HepG2 (cell line): ENCODE measurements around the gene PPP1R15B. TPM values are rescaled to one million over a fixed set of nuclear protein-coding genes. Genes with fewer than 3 reads are reported as not detected.

ENCODE experiments used
- BRD4 ChIP-seq: sonication (generic); formaldehyde crosslinking; IDR thresholded peaks from 2 replicates; pipeline ENCODE4 v1.4.0; 2020; ENCODE audit warnings: missing genetic modification reagents
- IKZF1 ChIP-seq: fragments of 450-650 bp; IDR thresholded peaks from 2 replicates; pipeline ENCODE4 v1.7.1; 2016
- ISX ChIP-seq: sonication (generic); formaldehyde crosslinking; conservative IDR thresholded peaks from 2 replicates; pipeline ENCODE4 v1.5.0; 2020; ENCODE audit warnings: missing genetic modification reagents
- NFYC ChIP-seq: IDR thresholded peaks from 2 replicates; pipeline ENCODE4 v1.6.1; 2016; ENCODE audit warnings: missing genetic modification reagents, missing compliant biosample characterization
- SAP130 ChIP-seq: IDR thresholded peaks from 2 replicates; pipeline ENCODE4 v1.6.1; 2016; ENCODE audit warnings: low read depth
- SKI ChIP-seq: fragments of 450-650 bp; IDR thresholded peaks from one replicate; pipeline ENCODE4 v1.6.1; 2018; ENCODE audit warnings: mild to moderate bottlenecking; ENCODE audit not compliant: partially characterized antibody
- SMYD3 ChIP-seq: sonication (generic); formaldehyde crosslinking; IDR thresholded peaks from 2 replicates; pipeline ENCODE4 v1.8.1; 2023; ENCODE audit warnings: mild to moderate bottlenecking, missing genetic modification reagents
- U2AF2 ChIP-seq: fragments of 200-400 bp; formaldehyde crosslinking; IDR thresholded peaks from 2 replicates; pipeline ENCODE4 v1.6.1; 2017; ENCODE audit warnings: low read depth, mild to moderate bottlenecking, low read length
- ZFP36 ChIP-seq: fragments of 150-350 bp; IDR thresholded peaks from 2 replicates; pipeline ENCODE4 v1.6.1; 2018; ENCODE audit warnings: borderline replicate concordance, low read length, low read depth; ENCODE audit not compliant: partially characterized antibody
- ZNF431 ChIP-seq: sonication (generic); formaldehyde crosslinking; IDR thresholded peaks from 2 replicates; pipeline ENCODE4 v1.9.0; 2022; ENCODE audit warnings: missing genetic modification reagents, low read depth, mild to moderate bottlenecking, borderline replicate concordance
- ZNF878 ChIP-seq: sonication (generic); formaldehyde crosslinking; IDR thresholded peaks from 2 replicates; pipeline ENCODE4 v1.8.1; 2023; ENCODE audit warnings: mild to moderate bottlenecking, missing genetic modification reagents, moderate library complexity
- polyA plus RNA-seq, 8 experiments: library from polyadenylated mRNA; depleted of rRNA in 3 of 8; stranded (reverse) in 7 of 8; unstranded in 1 of 8; fragments of >200 nt; fragmentation: Illumina TruSeq in 4 of 8; extraction: Trizol in 4 of 8; gene quantifications; 2 replicates each; pipeline versions ENCODE4 v1.2.1 to v1.2.3, GENCODE V29; 2011 to 2016; ENCODE audit warnings: low read depth in 4 of 8, missing spikeins in 1 of 8, mixed read lengths in 1 of 8; ENCODE audit not compliant: insufficient read depth in 1 of 8
- total RNA-seq, 5 experiments: library from RNA; depleted of rRNA; stranded (reverse); fragments of >200 nt; fragmentation: Illumina TruSeq; extraction: Trizol; gene quantifications; 2 replicates each; pipeline ENCODE4 v1.2.3, GENCODE V29; 2016; ENCODE audit warnings: low read depth in 1 of 5
- TF ChIP-seq, protein P1 (sequence below): sonication (generic); formaldehyde crosslinking; conservative IDR thresholded peaks from 2 replicates; pipeline ENCODE4 v1.8.0; 2022; ENCODE audit warnings: low read depth, missing genetic modification reagents
- TF ChIP-seq, protein P2 (sequence below): sonication (generic); formaldehyde crosslinking; IDR thresholded peaks from 2 replicates; pipeline ENCODE4 v1.4.0; 2020; ENCODE audit warnings: mild to moderate bottlenecking, missing genetic modification reagents
- TF ChIP-seq, protein P3 (sequence below): sonication (generic); formaldehyde crosslinking; IDR thresholded peaks from 2 replicates; pipeline ENCODE4 v1.5.0; 2020; ENCODE audit warnings: mild to moderate bottlenecking, missing genetic modification reagents
- TF ChIP-seq, protein P4 (sequence below): sonication (generic); formaldehyde crosslinking; IDR thresholded peaks from 2 replicates; pipeline ENCODE4 v1.4.0; 2020; ENCODE audit warnings: missing genetic modification reagents, borderline replicate concordance
- TF ChIP-seq, protein P5 (sequence below): sonication (generic); formaldehyde crosslinking; IDR thresholded peaks from 2 replicates; pipeline ENCODE4 v1.5.1; 2020; ENCODE audit warnings: mild to moderate bottlenecking, missing genetic modification reagents

Gene PPP1R15B
- total and polyA plus RNA-seq, 2 of the 13 experiments (the other 11 are each of a cell fraction or from before 2014, with no cell fraction given) = 13.4 to 23.8 TPM

DNA sequence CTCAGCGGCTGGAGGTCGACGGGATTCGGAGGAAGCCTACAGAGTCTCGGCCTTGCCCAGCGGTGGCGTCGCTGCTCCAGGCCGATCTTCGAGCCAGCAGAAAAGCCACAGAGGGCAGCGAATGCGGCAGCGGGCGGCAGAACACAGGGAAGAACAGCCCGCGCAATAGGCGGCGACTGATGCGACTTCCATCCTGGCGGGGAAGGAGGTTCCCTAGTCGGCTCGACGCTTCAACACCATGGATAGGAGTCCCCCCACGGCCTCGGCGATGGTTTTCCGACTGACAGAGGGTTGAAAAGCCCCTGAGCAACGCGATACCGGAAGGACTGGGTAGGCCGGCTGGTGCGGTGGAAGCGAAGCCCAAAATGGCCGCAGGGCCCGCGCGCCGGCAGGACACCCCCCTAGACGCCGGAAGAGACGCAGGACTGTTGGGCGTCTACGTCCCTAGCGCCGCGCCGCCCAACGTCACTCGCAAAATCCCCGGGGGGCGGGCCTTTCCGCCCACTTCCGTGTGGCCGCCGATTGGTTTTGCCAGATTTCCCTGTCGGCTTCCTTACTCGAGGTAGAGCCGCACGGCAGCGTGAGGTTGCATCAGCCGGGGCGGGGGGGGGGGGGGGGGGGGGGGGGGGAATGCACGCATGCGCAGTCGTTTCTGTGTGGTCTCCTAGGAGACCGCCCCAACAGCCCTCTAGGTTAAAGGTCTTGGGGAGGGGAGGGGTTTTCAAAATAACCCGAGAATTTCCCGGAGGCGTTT lies at the start of gene PPP1R15B (continued):
- peak; percentile 95 for TF ChIP-seq BRD4 (CRISPR knock-in tag)
- no peak for TF ChIP-seq ZFP36
- no peak for TF ChIP-seq ISX (CRISPR knock-in tag)
- TF ChIP-seq, protein P1, sequence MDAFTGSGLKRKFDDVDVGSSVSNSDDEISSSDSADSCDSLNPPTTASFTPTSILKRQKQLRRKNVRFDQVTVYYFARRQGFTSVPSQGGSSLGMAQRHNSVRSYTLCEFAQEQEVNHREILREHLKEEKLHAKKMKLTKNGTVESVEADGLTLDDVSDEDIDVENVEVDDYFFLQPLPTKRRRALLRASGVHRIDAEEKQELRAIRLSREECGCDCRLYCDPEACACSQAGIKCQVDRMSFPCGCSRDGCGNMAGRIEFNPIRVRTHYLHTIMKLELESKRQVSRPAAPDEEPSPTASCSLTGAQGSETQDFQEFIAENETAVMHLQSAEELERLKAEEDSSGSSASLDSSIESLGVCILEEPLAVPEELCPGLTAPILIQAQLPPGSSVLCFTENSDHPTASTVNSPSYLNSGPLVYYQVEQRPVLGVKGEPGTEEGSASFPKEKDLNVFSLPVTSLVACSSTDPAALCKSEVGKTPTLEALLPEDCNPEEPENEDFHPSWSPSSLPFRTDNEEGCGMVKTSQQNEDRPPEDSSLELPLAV (CRISPR knock-in tag) = no peak
- peak; percentile 69 for TF ChIP-seq NFYC
- TF ChIP-seq, protein P2, sequence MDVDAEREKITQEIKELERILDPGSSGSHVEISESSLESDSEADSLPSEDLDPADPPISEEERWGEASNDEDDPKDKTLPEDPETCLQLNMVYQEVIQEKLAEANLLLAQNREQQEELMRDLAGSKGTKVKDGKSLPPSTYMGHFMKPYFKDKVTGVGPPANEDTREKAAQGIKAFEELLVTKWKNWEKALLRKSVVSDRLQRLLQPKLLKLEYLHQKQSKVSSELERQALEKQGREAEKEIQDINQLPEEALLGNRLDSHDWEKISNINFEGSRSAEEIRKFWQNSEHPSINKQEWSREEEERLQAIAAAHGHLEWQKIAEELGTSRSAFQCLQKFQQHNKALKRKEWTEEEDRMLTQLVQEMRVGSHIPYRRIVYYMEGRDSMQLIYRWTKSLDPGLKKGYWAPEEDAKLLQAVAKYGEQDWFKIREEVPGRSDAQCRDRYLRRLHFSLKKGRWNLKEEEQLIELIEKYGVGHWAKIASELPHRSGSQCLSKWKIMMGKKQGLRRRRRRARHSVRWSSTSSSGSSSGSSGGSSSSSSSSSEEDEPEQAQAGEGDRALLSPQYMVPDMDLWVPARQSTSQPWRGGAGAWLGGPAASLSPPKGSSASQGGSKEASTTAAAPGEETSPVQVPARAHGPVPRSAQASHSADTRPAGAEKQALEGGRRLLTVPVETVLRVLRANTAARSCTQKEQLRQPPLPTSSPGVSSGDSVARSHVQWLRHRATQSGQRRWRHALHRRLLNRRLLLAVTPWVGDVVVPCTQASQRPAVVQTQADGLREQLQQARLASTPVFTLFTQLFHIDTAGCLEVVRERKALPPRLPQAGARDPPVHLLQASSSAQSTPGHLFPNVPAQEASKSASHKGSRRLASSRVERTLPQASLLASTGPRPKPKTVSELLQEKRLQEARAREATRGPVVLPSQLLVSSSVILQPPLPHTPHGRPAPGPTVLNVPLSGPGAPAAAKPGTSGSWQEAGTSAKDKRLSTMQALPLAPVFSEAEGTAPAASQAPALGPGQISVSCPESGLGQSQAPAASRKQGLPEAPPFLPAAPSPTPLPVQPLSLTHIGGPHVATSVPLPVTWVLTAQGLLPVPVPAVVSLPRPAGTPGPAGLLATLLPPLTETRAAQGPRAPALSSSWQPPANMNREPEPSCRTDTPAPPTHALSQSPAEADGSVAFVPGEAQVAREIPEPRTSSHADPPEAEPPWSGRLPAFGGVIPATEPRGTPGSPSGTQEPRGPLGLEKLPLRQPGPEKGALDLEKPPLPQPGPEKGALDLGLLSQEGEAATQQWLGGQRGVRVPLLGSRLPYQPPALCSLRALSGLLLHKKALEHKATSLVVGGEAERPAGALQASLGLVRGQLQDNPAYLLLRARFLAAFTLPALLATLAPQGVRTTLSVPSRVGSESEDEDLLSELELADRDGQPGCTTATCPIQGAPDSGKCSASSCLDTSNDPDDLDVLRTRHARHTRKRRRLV (CRISPR knock-in tag) = no peak
- TF ChIP-seq, protein P3, sequence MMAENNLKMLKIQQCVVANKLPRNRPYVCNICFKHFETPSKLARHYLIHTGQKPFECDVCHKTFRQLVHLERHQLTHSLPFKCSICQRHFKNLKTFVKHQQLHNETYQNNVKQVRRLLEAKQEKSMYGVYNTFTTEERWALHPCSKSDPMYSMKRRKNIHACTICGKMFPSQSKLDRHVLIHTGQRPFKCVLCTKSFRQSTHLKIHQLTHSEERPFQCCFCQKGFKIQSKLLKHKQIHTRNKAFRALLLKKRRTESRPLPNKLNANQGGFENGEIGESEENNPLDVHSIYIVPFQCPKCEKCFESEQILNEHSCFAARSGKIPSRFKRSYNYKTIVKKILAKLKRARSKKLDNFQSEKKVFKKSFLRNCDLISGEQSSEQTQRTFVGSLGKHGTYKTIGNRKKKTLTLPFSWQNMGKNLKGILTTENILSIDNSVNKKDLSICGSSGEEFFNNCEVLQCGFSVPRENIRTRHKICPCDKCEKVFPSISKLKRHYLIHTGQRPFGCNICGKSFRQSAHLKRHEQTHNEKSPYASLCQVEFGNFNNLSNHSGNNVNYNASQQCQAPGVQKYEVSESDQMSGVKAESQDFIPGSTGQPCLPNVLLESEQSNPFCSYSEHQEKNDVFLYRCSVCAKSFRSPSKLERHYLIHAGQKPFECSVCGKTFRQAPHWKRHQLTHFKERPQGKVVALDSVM (CRISPR knock-in tag) = no peak
- peak; percentile 63; the same call in 1 of the 2 replicates for TF ChIP-seq ZNF878 (CRISPR knock-in tag)
- TF ChIP-seq, protein P4, sequence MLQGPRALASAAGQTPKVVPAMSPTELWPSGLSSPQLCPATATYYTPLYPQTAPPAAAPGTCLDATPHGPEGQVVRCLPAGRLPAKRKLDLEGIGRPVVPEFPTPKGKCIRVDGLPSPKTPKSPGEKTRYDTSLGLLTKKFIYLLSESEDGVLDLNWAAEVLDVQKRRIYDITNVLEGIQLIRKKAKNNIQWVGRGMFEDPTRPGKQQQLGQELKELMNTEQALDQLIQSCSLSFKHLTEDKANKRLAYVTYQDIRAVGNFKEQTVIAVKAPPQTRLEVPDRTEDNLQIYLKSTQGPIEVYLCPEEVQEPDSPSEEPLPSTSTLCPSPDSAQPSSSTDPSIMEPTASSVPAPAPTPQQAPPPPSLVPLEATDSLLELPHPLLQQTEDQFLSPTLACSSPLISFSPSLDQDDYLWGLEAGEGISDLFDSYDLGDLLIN (CRISPR knock-in tag) = no peak
- peak; percentile 56; the same call in 1 of the 2 replicates for TF ChIP-seq ZNF431 (CRISPR knock-in tag)
- TF ChIP-seq, protein P5, sequence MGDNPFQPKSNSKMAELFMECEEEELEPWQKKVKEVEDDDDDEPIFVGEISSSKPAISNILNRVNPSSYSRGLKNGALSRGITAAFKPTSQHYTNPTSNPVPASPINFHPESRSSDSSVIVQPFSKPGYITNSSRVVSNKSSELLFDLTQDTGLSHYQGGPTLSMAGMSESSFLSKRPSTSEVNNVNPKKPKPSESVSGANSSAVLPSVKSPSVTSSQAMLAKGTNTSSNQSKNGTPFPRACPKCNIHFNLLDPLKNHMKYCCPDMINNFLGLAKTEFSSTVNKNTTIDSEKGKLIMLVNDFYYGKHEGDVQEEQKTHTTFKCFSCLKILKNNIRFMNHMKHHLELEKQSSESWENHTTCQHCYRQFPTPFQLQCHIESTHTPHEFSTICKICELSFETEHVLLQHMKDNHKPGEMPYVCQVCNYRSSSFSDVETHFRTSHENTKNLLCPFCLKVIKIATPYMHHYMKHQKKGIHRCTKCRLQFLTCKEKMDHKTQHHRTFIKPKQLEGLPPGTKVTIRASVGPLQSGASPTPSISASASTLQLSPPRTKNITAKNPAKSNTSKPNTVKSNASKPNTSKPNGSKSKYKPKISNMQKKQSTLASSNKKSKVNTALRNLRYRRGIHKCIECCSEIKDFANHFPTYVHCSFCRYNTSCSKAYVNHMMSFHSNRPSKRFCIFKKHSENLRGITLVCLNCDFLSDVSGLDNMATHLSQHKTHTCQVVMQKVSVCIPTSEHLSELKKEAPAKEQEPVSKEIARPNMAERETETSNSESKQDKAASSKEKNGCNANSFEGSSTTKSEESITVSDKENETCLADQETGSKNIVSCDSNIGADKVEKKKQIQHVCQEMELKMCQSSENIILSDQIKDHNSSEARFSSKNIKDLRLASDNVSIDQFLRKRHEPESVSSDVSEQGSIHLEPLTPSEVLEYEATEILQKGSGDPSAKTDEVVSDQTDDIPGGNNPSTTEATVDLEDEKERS (CRISPR knock-in tag) = peak; percentile 72; the same call in 1 of the 2 replicates
- TF ChIP-seq U2AF2 = no peak
- TF ChIP-seq SAP130 (CRISPR knock-in tag) = peak; percentile 59
- TF ChIP-seq SMYD3 (CRISPR knock-in tag) = no peak
- TF ChIP-seq IKZF1 = no peak
- peak; percentile 20 for TF ChIP-seq SKI
